Measurements from ENCODE around the gene NOTCH2. TPM values are rescaled to one million over a fixed set of nuclear protein-coding genes. Genes with fewer than 3 reads are reported as not detected.
"Not testable (repeated sequence)": the region's sequence is repeated elsewhere in the genome, so short reads cannot be mapped to it uniquely, and the experiment has no call there.

NOTCH2 gene
- total RNA-seq (10 to 100 TPM; 47.1 to 53.9 TPM), polyA plus RNA-seq (24.7 TPM)

GRCh38 chr1:120069067-120069919 is at the start of gene NOTCH2:
Gene NOTCH2 (minus strand): TSS chr1:120069662. CDS start chr1:120069406, 256 bp downstream.
- peak; percentile 52 to 83 (median 81) for DNase-seq
- H3K4me1 ChIP-seq (ENCODE audit: insufficient read depth, low read length); H3K27ac ChIP-seq (ENCODE audit: low read depth, low read length); H3K27me3 Mint-ChIP-seq; H3K9me3 ChIP-seq (ENCODE audit: low read length); H3K9me3 Mint-ChIP-seq; H3K36me3 ChIP-seq (ENCODE audit: insufficient read depth, low read length); H3K4me3 ChIP-seq (ENCODE audit: low read length); H3K36me3 Mint-ChIP-seq; H3K27me3 ChIP-seq (ENCODE audit: insufficient read depth, low read length, poor library complexity, severe bottlenecking); POLR2A ChIA-PET; CTCF ChIA-PET: not testable (repeated sequence)
- Mint-ChIP-seq H3K4me1 (peaks cover 4 to 12% (median 5%) of the 10 kb centered on the region in 3 donors), H3K27ac (peak within 1 kb of the TSS in 2 of 8 donors; percentile 57 to 58), H3K4me3 (peak within 1 kb of the TSS; percentile 40 to 90 (median 67))

DNA sequence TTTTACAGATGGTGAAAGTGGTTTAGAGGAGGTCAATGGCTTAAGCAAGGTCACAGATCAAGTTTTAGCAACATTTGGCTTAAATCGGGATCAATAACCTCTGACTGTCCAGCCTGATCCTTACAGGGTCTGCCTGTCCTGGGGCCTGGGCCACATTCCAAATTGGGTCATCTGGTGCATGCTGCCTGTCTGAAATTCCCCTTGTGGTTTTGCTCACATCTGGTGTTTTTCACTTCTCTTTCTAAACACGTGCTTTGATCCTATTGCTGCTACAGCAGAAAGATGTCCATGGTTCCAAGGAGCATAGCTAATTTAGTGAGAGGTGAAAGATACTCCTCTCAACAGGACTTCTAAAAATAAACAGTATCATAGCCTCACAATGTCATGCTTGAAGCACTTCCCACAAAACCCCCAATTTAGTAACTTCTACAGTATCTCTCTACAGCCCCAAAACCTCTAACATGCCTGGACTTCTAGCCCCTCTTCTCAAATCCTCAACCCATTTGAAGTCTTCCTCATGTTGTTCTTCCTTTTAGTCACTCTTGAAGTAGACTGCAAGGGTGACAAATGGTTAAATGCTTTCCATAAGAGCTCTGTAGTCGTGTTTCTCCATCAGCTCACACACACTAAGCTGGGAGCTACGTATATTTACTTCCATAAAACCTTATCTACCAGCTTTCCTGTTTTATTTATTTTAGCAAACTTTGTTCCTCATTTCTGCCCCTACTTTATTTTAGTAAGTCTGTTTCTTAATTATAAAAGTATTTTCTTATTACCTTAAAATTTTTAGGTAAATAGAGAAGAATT is 48.1 kb upstream of the NOTCH2 start:
- CTCF ChIA-PET; H3K36me3 Mint-ChIP-seq; H3K4me1 ChIP-seq (ENCODE audit: insufficient read depth, low read length); H3K27ac Mint-ChIP-seq; H3K36me3 ChIP-seq (ENCODE audit: insufficient read depth, low read length); POLR2A ChIA-PET; H3K27ac ChIP-seq (ENCODE audit: low read depth, low read length); H3K27me3 Mint-ChIP-seq; H3K9me3 Mint-ChIP-seq; H3K27me3 ChIP-seq (ENCODE audit: insufficient read depth, low read length, poor library complexity, severe bottlenecking); H3K4me3 ChIP-seq (ENCODE audit: low read length); H3K9me3 ChIP-seq (ENCODE audit: low read length); H3K4me3 Mint-ChIP-seq; DNase-seq: not testable (repeated sequence)
- H3K4me1 Mint-ChIP-seq: peaks cover 6 to 13% (median 8%) of the 10 kb centered on the region in 3 donors

GRCh38 chr1:120116094-120116493 is 46.6 kb upstream of the NOTCH2 start:
- H3K9me3 Mint-ChIP-seq; H3K4me1 ChIP-seq (ENCODE audit: insufficient read depth, low read length); H3K36me3 ChIP-seq (ENCODE audit: insufficient read depth, low read length); H3K9me3 ChIP-seq (ENCODE audit: low read length); H3K36me3 Mint-ChIP-seq; H3K4me3 Mint-ChIP-seq; H3K27me3 Mint-ChIP-seq; H3K4me3 ChIP-seq (ENCODE audit: low read length); DNase-seq; H3K27me3 ChIP-seq (ENCODE audit: insufficient read depth, low read length, poor library complexity, severe bottlenecking); CTCF ChIA-PET; POLR2A ChIA-PET; H3K27ac Mint-ChIP-seq; H3K4me1 Mint-ChIP-seq; H3K27ac ChIP-seq (ENCODE audit: low read depth, low read length): not testable (repeated sequence)

DNA sequence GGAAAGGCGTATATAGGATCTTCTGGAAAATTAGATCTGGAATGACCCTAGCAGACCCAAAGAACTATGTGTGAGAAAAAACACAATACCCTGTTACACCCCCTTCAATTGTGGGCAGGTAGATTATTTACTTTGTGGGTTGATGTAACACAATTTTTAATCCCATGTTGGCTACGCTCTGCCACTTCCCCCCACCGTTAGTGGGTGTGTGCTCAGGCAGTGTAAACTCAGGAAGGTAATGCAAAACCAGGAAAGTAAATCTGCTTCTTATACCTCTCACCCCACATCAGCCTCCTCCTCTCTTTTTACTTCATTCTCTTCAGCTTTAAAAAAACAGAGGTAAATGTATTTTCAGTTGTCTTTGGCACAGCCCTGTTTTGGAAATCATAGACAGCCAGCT is 43.7 kb upstream of the NOTCH2 start:
- H3K36me3 Mint-ChIP-seq; H3K9me3 ChIP-seq (ENCODE audit: low read length); POLR2A ChIA-PET; DNase-seq; H3K27me3 Mint-ChIP-seq; H3K4me1 ChIP-seq (ENCODE audit: insufficient read depth, low read length); H3K9me3 Mint-ChIP-seq; H3K27ac ChIP-seq (ENCODE audit: low read depth, low read length); H3K4me3 Mint-ChIP-seq; H3K27ac Mint-ChIP-seq; H3K27me3 ChIP-seq (ENCODE audit: insufficient read depth, low read length, poor library complexity, severe bottlenecking); H3K4me3 ChIP-seq (ENCODE audit: low read length); CTCF ChIA-PET; H3K36me3 ChIP-seq (ENCODE audit: insufficient read depth, low read length); H3K4me1 Mint-ChIP-seq: not testable (repeated sequence)

DNA sequence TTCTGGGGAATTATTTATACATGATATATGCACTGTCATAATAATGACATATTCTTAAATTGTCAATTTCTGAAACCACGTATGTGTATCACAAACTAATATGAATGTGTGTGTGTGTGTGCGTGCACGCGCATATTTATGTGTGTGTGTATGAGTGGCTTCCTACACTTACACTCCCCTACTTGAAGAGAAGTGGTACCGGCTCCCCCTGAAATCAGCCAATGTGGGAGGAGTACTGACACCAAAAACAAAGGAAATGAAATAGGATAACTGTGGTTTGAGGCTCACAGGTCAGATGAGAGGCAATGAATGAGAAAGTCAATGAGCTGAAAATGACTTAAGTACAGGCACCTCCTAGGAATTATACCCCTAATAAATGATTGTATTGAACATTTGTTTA is 42.8 kb upstream of the NOTCH2 start:
- H3K4me3 ChIP-seq (ENCODE audit: low read length); H3K9me3 Mint-ChIP-seq; H3K4me1 Mint-ChIP-seq; POLR2A ChIA-PET; H3K27me3 Mint-ChIP-seq; H3K4me3 Mint-ChIP-seq; H3K27me3 ChIP-seq (ENCODE audit: insufficient read depth, low read length, poor library complexity, severe bottlenecking); H3K27ac Mint-ChIP-seq; CTCF ChIA-PET; H3K36me3 ChIP-seq (ENCODE audit: insufficient read depth, low read length); DNase-seq; H3K4me1 ChIP-seq (ENCODE audit: insufficient read depth, low read length); H3K27ac ChIP-seq (ENCODE audit: low read depth, low read length); H3K36me3 Mint-ChIP-seq; H3K9me3 ChIP-seq (ENCODE audit: low read length): not testable (repeated sequence)

DNA sequence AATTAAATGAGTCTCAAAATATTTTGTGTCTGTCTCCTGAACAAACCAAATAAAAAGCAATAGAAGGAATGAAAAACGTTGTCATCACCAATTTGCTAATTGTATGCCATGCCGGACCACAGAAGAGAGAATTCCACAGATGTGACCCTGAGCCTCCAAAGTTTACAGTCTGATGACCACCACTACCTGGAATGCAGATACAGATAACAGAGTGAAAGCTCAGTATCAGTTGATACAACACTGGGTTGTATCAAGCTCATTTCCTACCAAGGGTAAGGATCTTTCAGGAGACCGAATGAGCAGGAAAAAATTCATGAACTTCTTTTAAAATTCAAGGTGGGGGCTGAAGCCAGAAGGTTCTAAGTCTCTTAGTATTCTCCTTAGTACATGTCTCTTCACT is 42.3 kb upstream of the NOTCH2 start:
- H3K27ac ChIP-seq (ENCODE audit: low read depth, low read length); H3K36me3 ChIP-seq (ENCODE audit: insufficient read depth, low read length); CTCF ChIA-PET; H3K9me3 Mint-ChIP-seq; H3K36me3 Mint-ChIP-seq; H3K4me1 Mint-ChIP-seq; H3K9me3 ChIP-seq (ENCODE audit: low read length); H3K27me3 Mint-ChIP-seq; DNase-seq; H3K4me3 ChIP-seq (ENCODE audit: low read length); H3K4me3 Mint-ChIP-seq; H3K27me3 ChIP-seq (ENCODE audit: insufficient read depth, low read length, poor library complexity, severe bottlenecking); H3K4me1 ChIP-seq (ENCODE audit: insufficient read depth, low read length); POLR2A ChIA-PET: not testable (repeated sequence)
- H3K27ac Mint-ChIP-seq: peak overlapping the region in 1 of 8 donors; percentile 67

DNA sequence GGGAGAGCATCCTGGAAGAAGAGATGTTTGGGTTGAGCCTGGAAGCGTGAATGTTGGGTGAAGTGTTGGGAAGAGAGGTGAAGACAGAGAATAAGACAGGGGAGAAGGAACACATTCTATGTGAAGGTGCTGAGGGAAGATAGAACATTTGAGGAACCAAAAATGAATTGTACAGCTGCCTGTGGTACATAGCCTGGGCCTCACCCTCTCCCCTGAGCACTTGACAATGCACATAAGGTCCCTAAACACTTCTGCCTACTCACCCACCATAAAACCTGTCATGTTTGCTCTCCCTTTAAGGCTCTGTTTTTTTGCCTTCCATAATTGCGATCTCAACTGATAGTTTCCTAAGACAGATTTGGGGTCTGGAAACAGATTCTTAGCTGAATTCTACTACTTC is 41.5 kb upstream of the NOTCH2 start:
- POLR2A ChIA-PET; H3K4me3 Mint-ChIP-seq; H3K36me3 ChIP-seq (ENCODE audit: insufficient read depth, low read length); H3K4me3 ChIP-seq (ENCODE audit: low read length); H3K27me3 ChIP-seq (ENCODE audit: insufficient read depth, low read length, poor library complexity, severe bottlenecking); CTCF ChIA-PET; H3K4me1 Mint-ChIP-seq; H3K9me3 Mint-ChIP-seq; H3K4me1 ChIP-seq (ENCODE audit: insufficient read depth, low read length); H3K27ac ChIP-seq (ENCODE audit: low read depth, low read length); DNase-seq; H3K27me3 Mint-ChIP-seq; H3K9me3 ChIP-seq (ENCODE audit: low read length); H3K27ac Mint-ChIP-seq; H3K36me3 Mint-ChIP-seq: not testable (repeated sequence)

DNA sequence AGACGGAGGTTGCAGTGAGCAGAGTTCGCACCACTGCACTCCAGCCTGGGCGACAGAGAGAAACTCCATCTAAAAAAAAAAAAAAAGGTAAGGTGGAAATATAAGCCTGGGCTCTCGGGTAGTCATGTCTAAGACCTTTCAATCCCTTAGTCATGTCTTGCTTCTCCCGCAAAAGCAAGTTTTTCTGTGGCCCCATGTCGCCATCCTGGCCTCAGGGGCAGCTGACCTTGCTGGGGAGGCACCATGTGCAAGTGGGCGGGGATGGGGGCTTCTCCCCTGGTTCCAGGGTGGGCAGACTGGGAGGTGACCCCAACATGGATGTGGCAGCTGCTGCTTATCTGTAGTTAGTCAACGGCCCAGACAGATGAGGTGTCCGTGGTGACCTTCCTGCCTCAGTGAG is 40.2 kb upstream of the NOTCH2 start:
- H3K36me3 Mint-ChIP-seq; POLR2A ChIA-PET; H3K27me3 ChIP-seq (ENCODE audit: insufficient read depth, low read length, poor library complexity, severe bottlenecking); H3K4me3 ChIP-seq (ENCODE audit: low read length); H3K4me3 Mint-ChIP-seq; H3K27ac ChIP-seq (ENCODE audit: low read depth, low read length); H3K9me3 Mint-ChIP-seq; CTCF ChIA-PET; H3K27me3 Mint-ChIP-seq; H3K4me1 Mint-ChIP-seq; H3K36me3 ChIP-seq (ENCODE audit: insufficient read depth, low read length); H3K9me3 ChIP-seq (ENCODE audit: low read length); H3K4me1 ChIP-seq (ENCODE audit: insufficient read depth, low read length); H3K27ac Mint-ChIP-seq; DNase-seq: not testable (repeated sequence)

Data from CD8-positive, alpha-beta memory T cell (primary cell).